IMR-90 (cell line): Measurements from ENCODE around the gene CHD6. TPM values are rescaled to one million over a fixed set of nuclear protein-coding genes. Genes with fewer than 3 reads are reported as not detected.

Experiments used
- ATAC-seq: fragments of 200-7000 bp; cut with Tn5 transposase; 2 replicates; pipeline ENCODE4 v1.9.1; 2020; ENCODE audit warnings: low read depth, mild to moderate bottlenecking, moderate library complexity
- BruUV-seq: library from RNA; stranded (reverse); fragments of 400-500 nt; replicated peaks from 2 replicates; lab custom pipeline; 2021; lab: Mats Ljungman, UMichigan
- CTCF ChIA-PET: fragments of 300-600 bp; formaldehyde crosslinking; extraction: SDS; loops from one replicate; lab custom pipeline; 2021; ENCODE audit warnings: antibody characterized with exemption; lab: Yijun Ruan, JAX
- POLR2A ChIA-PET: fragments of 300-600 bp; sonication (Branson Sonifier 250); formaldehyde crosslinking; loops from one replicate; lab custom pipeline; 2022; ENCODE audit warnings: antibody characterized with exemption; ENCODE audit not compliant: unreplicated experiment; lab: Charles Lee
- DNase-seq: peaks from one replicate; pipeline ENCODE4 v3.0.0; 2013
- H2AFZ ChIP-seq: replicated peaks from 2 replicates; pipeline ENCODE3; 2013; ENCODE audit warnings: low read length, mild to moderate bottlenecking; ENCODE audit not compliant: poor library complexity
- H2AK5ac ChIP-seq: 2 replicates; pipeline ENCODE4 v1.6.1; 2013; ENCODE audit warnings: low read depth, low read length, inconsistent platforms
- H2AK9ac ChIP-seq: replicated peaks from 2 replicates; pipeline ENCODE3; 2013; ENCODE audit warnings: mild to moderate bottlenecking, low read depth, low read length, moderate library complexity; ENCODE audit not compliant: poor library complexity
- H2BK120ac ChIP-seq: 2 replicates; pipeline ENCODE4 v1.6.1; 2013; ENCODE audit warnings: low read depth, low read length, inconsistent platforms
- H2BK15ac ChIP-seq: 3 replicates; pipeline ENCODE4 v1.6.1; 2013; ENCODE audit warnings: low read depth, low read length, inconsistent platforms
- H2BK20ac ChIP-seq: 2 replicates; pipeline ENCODE4 v1.6.1; 2013; ENCODE audit warnings: low read depth, mild to moderate bottlenecking, inconsistent platforms, low read length, moderate library complexity
- H2BK5ac ChIP-seq: 2 replicates; pipeline ENCODE4 v1.6.1; 2013; ENCODE audit warnings: mild to moderate bottlenecking, low read depth, low read length, inconsistent platforms; ENCODE audit not compliant: poor library complexity, severe bottlenecking
- H3K14ac ChIP-seq: replicated peaks from 2 replicates; pipeline ENCODE4 v1.6.1; 2013; ENCODE audit warnings: low read depth, low read length, inconsistent platforms
- H3K18ac ChIP-seq: 2 replicates; pipeline ENCODE4 v1.6.1; 2013; ENCODE audit warnings: low read depth, low read length, control low read depth
- H3K23ac ChIP-seq: 2 replicates; pipeline ENCODE4 v1.6.1; 2013; ENCODE audit warnings: low read depth, low read length, inconsistent platforms
- H3K27ac ChIP-seq: 2 replicates; pipeline ENCODE4 v1.5.1; 2013; ENCODE audit warnings: mild to moderate bottlenecking, control low read depth, low read length; ENCODE audit not compliant: insufficient read depth
- H3K27me3 ChIP-seq: 2 replicates; pipeline ENCODE4 v1.6.1; 2013; ENCODE audit warnings: low read length; ENCODE audit not compliant: control insufficient read depth, insufficient read depth
- H3K36me3 ChIP-seq: 2 replicates; pipeline ENCODE4 v1.6.1; 2013; ENCODE audit warnings: low read length, mixed read lengths; ENCODE audit not compliant: control insufficient read depth, insufficient read depth
- H3K4ac ChIP-seq: 2 replicates; pipeline ENCODE4 v1.6.1; 2013; ENCODE audit warnings: low read depth, low read length, inconsistent platforms
- H3K4me1 ChIP-seq: 2 replicates; pipeline ENCODE4 v1.6.1; 2013; ENCODE audit warnings: low read length, mixed read lengths; ENCODE audit not compliant: control insufficient read depth, insufficient read depth
- H3K4me2 ChIP-seq: 2 replicates; pipeline ENCODE4 v1.6.1; 2013; ENCODE audit warnings: low read depth, mild to moderate bottlenecking, control low read depth, low read length, moderate library complexity
- H3K4me3 ChIP-seq: 2 replicates; pipeline ENCODE4 v1.5.1; 2013; ENCODE audit warnings: low read depth, mild to moderate bottlenecking, control low read depth, low read length, moderate library complexity; ENCODE audit not compliant: insufficient read depth
- H3K56ac ChIP-seq: 2 replicates; pipeline ENCODE4 v1.6.1; 2013; ENCODE audit warnings: low read length, inconsistent platforms; ENCODE audit not compliant: insufficient read depth; ENCODE audit errors: extremely low read depth
- H3K79me1 ChIP-seq, 2 experiments: 2 replicates each; pipeline ENCODE4 v1.6.1; 2013; ENCODE audit warnings: low read length in 2 of 2, inconsistent platforms in 1 of 2, low read depth in 1 of 2
- H3K9ac ChIP-seq: 2 replicates; pipeline ENCODE4 v1.6.1; 2013; ENCODE audit warnings: low read depth, low read length, control low read depth
- H3K9me1 ChIP-seq: 2 replicates; pipeline ENCODE4 v1.6.1; 2013; ENCODE audit warnings: low read length, inconsistent platforms; ENCODE audit not compliant: insufficient read depth
- H3K9me3 ChIP-seq: 2 replicates; pipeline ENCODE4 v1.6.1; 2013; ENCODE audit warnings: low read length; ENCODE audit not compliant: control insufficient read depth, insufficient read depth
- H4K20me1 ChIP-seq: 2 replicates; pipeline ENCODE4 v1.6.1; 2013; ENCODE audit warnings: low read length, inconsistent platforms; ENCODE audit not compliant: insufficient read depth
- H4K5ac ChIP-seq: 2 replicates; pipeline ENCODE4 v1.6.1; 2013; ENCODE audit warnings: mild to moderate bottlenecking, low read depth, low read length, control low read depth
- H4K8ac ChIP-seq, 2 experiments: 2 replicates each; pipeline ENCODE4 v1.6.1; 2013; ENCODE audit warnings: low read depth in 2 of 2, low read length in 2 of 2, control low read depth in 1 of 2, inconsistent platforms in 1 of 2
- H4K91ac ChIP-seq: 2 replicates; pipeline ENCODE4 v1.6.1; 2013; ENCODE audit warnings: low read depth, low read length, inconsistent platforms; ENCODE audit not compliant: insufficient read depth
- BHLHE40 ChIP-seq: fragments of 150-350 bp; IDR thresholded peaks from 2 replicates; pipeline ENCODE4 v1.6.1; 2016; ENCODE audit warnings: mild to moderate bottlenecking, low read depth, low read length
- CEBPB ChIP-seq: IDR thresholded peaks from 2 replicates; pipeline ENCODE4 v1.6.1; 2012; ENCODE audit warnings: low read depth, low read length, improper control_type of control experiment
- CHD1 ChIP-seq: IDR thresholded peaks from 2 replicates; pipeline ENCODE4 v1.6.1; 2012; ENCODE audit warnings: low read depth, low read length, improper control_type of control experiment
- CTCF ChIP-seq: conservative IDR thresholded peaks from 2 replicates; pipeline ENCODE4 v1.5.1; 2012; ENCODE audit warnings: mild to moderate bottlenecking, low read depth, low read length, improper control_type of control experiment
- FOS ChIP-seq: fragments of 150-350 bp; IDR thresholded peaks from 2 replicates; pipeline ENCODE4 v1.6.1; 2016; ENCODE audit warnings: low read depth, low read length
- MAFK ChIP-seq: IDR thresholded peaks from 2 replicates; pipeline ENCODE4 v1.6.1; 2012; ENCODE audit warnings: low read depth, low read length, improper control_type of control experiment
- MAZ ChIP-seq: IDR thresholded peaks from 2 replicates; pipeline ENCODE4 v1.6.1; 2012; ENCODE audit warnings: low read depth, mild to moderate bottlenecking, low read length, improper control_type of control experiment, moderate library complexity, borderline replicate concordance
- MXI1 ChIP-seq: IDR thresholded peaks from 2 replicates; pipeline ENCODE4 v1.6.1; 2012; ENCODE audit warnings: low read depth, mild to moderate bottlenecking, low read length, moderate library complexity, borderline replicate concordance
- NFE2L2 ChIP-seq: fragments of 150-350 bp; IDR thresholded peaks from 2 replicates; pipeline ENCODE4 v1.6.1; 2016; ENCODE audit warnings: low read depth, mild to moderate bottlenecking, low read length
- RCOR1 ChIP-seq: IDR thresholded peaks from 2 replicates; pipeline ENCODE4 v1.6.1; 2012; ENCODE audit warnings: mild to moderate bottlenecking, low read length, improper control_type of control experiment; ENCODE audit not compliant: insufficient replicate concordance
- RFX5 ChIP-seq: IDR thresholded peaks from 2 replicates; pipeline ENCODE4 v1.8.0; 2012; ENCODE audit warnings: low read depth, mild to moderate bottlenecking, low read length, moderate library complexity
- SMC3 ChIP-seq: fragments of 150-350 bp; IDR thresholded peaks from 2 replicates; pipeline ENCODE4 v1.6.1; 2016; ENCODE audit warnings: low read depth, mild to moderate bottlenecking, antibody characterized with exemption, low read length, moderate library complexity
- WGBS, 2 experiments: methylation state at CpG; one replicate each; pipeline versions ENCODE4 v1.1.5 to v1.1.7; 2013; ENCODE audit warnings: missing lambda C conversion rate in 2 of 2; ENCODE audit not compliant: insufficient read length in 1 of 2; ENCODE audit errors: extremely low coverage in 2 of 2; 5-methylcytosine and 5-hydroxymethylcytosine counted together
- dilution Hi-C: fragments of 300-500 bp; cut with HindIII; formaldehyde crosslinking; loops from one replicate; pipeline ENCODE4 v1.14.3; 2018; ENCODE audit warnings: low sequenced_read_pairs; ENCODE audit not compliant: unreplicated experiment
- in situ Hi-C: fragments of 300-500 bp; cut with MboI; formaldehyde crosslinking; loops from 3 replicates; pipeline ENCODE4 v1.14.3; 2019; ENCODE audit warnings: low sequenced_read_pairs, inconsistent platforms, mixed read lengths
- intact Hi-C: fragments of 100-400 bp; cut with micrococcal nuclease; formaldehyde crosslinking; loops from 2 replicates; pipeline ENCODE4 v1.10.0; 2022
- polyA plus RNA-seq, 3 experiments: library from polyadenylated mRNA; depleted of rRNA; stranded (reverse); fragments of >200 nt; gene quantifications; 2 replicates each; pipeline ENCODE4 v1.2.3, GENCODE V29; 2012; ENCODE audit warnings: low replicate concordance in 1 of 3
- total RNA-seq: library from RNA; depleted of rRNA; stranded (reverse); fragments of >200 nt; gene quantifications from 2 replicates; pipeline ENCODE4 v1.2.3, GENCODE V29; 2012
- TF ChIP-seq, protein P1 (sequence below): fragments of 150-350 bp; IDR thresholded peaks from 2 replicates; pipeline ENCODE4 v1.6.1; 2017; ENCODE audit warnings: mild to moderate bottlenecking, antibody characterized with exemption, low read length, low read depth

CHD6 gene
- total and polyA plus RNA-seq, 2 of the 4 experiments (the other 2 are of a cell fraction): 8.8 to 26.7 TPM

DNA sequence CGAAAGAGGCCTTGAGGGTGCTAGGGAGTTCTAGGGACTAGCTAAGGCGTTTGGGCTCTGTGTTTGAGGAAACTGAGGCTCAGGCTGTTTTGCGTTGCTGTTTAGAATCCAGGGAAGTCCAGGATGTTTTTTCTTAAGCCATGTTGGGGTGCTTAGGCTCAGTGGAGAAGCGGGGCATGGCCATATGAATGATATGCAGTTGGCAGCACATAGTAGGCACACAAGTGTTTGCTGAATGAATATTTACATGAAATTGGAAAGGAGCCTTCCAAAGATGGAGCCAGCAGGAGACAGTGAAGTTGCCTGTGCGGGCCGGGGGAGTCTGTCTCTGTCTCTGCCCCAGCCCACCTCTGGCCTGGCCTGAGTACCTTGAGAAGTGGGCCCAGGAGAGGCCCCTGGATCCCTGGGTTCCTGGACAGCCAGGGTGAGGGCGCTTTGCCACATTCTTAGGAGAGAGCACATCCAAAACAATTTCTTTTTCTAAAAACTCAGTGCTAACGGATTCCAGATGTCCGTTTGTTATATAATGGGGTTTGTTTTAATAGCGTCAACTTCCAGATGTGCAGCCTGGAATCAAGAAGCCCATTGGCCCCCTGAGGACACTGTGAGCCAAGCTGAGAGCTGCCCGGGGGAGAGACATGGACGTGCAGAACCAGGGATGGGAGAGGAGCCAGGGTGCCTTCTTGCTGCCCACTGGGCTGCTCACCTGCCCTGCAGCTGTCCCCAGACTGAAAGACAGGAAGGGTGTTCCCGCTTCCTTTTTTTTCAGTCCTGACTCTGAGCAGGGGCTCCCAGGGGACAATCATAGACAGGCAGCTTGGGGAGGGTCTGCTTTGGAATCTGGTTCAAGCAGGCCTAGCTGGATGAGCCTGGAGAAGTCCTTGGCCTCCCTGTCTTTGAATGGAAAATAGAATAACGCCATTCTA lies 231.4 kb downstream of the CHD6 start (continued):
- TF ChIP-seq NFE2L2: no peak

- no peak overlapping the region for H2BK15ac ChIP-seq
- no peaks in the 10 kb centered on the region for H3K9me3 ChIP-seq
- no peak overlapping the region for H4K8ac ChIP-seq
- H3K23ac ChIP-seq: no peak overlapping the region
- DNase-seq (no peak), ATAC-seq (no peak)
- H3K79me1 ChIP-seq: no peaks in the 10 kb centered on the region
- H3K4ac ChIP-seq: no peak overlapping the region
- no peaks in the 10 kb centered on the region for H3K36me3 ChIP-seq
- peak overlapping the region; percentile 61 for H2AK9ac ChIP-seq
- CTCF ChIA-PET: no interaction called here
- no TSS peak for BruUV-seq
- H3K4me1 ChIP-seq: no peaks in the 10 kb centered on the region
- intact Hi-C loops: no loop called here
- H4K20me1 ChIP-seq: no peaks in the 10 kb centered on the region
- WGBS, 2 experiments: no CpG with 5 or more reads among the region's 7 CpGs
- H2AK5ac ChIP-seq: no peak overlapping the region
- H3K14ac ChIP-seq: no peak overlapping the region
- no peak overlapping the region for H3K4me2 ChIP-seq
- no peak overlapping the region for H2AFZ ChIP-seq
- peaks cover 20% of the 10 kb centered on the region for H3K27me3 ChIP-seq
- H2BK20ac ChIP-seq: no peak overlapping the region
- no peak overlapping the region for H3K18ac ChIP-seq
- no peak overlapping the region for H4K91ac ChIP-seq
- no peaks in the 10 kb centered on the region for H3K9me1 ChIP-seq
- in situ Hi-C loops: no loop called here
- no peak overlapping the region for H4K5ac ChIP-seq
- H2BK120ac ChIP-seq: no peak overlapping the region
- no peak overlapping the region for H3K4me3 ChIP-seq
- dilution Hi-C loops: no loop called here
- H3K9ac ChIP-seq: no peak overlapping the region
- POLR2A ChIA-PET: no interaction called here
- H3K27ac ChIP-seq: no peak overlapping the region
- no peak overlapping the region for H3K56ac ChIP-seq
- H2BK5ac ChIP-seq: no peak overlapping the region
- TF ChIP-seq MAFK: no peak
- TF ChIP-seq NFE2L2: no peak
- TF ChIP-seq SMC3: no peak
- TF ChIP-seq, protein P1, sequence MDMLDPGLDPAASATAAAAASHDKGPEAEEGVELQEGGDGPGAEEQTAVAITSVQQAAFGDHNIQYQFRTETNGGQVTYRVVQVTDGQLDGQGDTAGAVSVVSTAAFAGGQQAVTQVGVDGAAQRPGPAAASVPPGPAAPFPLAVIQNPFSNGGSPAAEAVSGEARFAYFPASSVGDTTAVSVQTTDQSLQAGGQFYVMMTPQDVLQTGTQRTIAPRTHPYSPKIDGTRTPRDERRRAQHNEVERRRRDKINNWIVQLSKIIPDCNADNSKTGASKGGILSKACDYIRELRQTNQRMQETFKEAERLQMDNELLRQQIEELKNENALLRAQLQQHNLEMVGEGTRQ: no peak
- TF ChIP-seq RCOR1: no peak
- no peak for TF ChIP-seq FOS
- TF ChIP-seq CEBPB: no peak
- no peak for TF ChIP-seq RFX5
- no peak for TF ChIP-seq MXI1
- no peak for TF ChIP-seq CTCF
- TF ChIP-seq MAZ: no peak
- TF ChIP-seq CHD1: no peak
- TF ChIP-seq BHLHE40: no peak
Measured at GRCh38 chr20:41382791-41383305, 235.3 kb downstream of the CHD6 start.
